H1 (cell line): ENCODE data around the gene WDR75. TPM values are rescaled to one million over a fixed set of nuclear protein-coding genes. Genes with fewer than 3 reads are reported as not detected.

Experiments
- CTCF ChIA-PET: fragments of 300-600 bp; sonication (Branson Sonifier 250); formaldehyde crosslinking; loops from one replicate; lab custom pipeline; 2021; ENCODE audit not compliant: partially characterized antibody; lab: Charles Lee
- POLR2A ChIA-PET: fragments of 300-600 bp; sonication (Branson Sonifier 250); formaldehyde crosslinking; loops from one replicate; lab custom pipeline; 2021; ENCODE audit warnings: inconsistent platforms; ENCODE audit not compliant: partially characterized antibody; lab: Charles Lee
- DNase-seq, 2 experiments: peaks; one replicate each; pipeline versions ENCODE4 v3.0.0 to v3.0.0-alpha.2; 2010 to 2022; ENCODE audit warnings: low spot score in 2 of 2, low read depth in 1 of 2, mixed read lengths in 1 of 2
- FAIRE-seq: peaks from 2 replicates; lab custom pipeline; 2011; peaks lifted over from hg19 to GRCh38; lab: Jason Lieb, UNC
- H2AFZ ChIP-seq: 2 replicates; pipeline ENCODE4 v1.8.1; 2012; ENCODE audit warnings: low read length, inconsistent platforms
- H2AK5ac ChIP-seq: 2 replicates; pipeline ENCODE4 v1.6.1; 2013; ENCODE audit warnings: low read depth, low read length
- H2BK120ac ChIP-seq: replicated peaks from 2 replicates; pipeline ENCODE3; 2013; ENCODE audit warnings: low read depth, low read length, inconsistent platforms
- H2BK12ac ChIP-seq: 2 replicates; pipeline ENCODE4 v1.6.1; 2013; ENCODE audit warnings: low read depth, low read length
- H2BK15ac ChIP-seq: 2 replicates; pipeline ENCODE4 v1.6.1; 2013; ENCODE audit warnings: low read length
- H2BK20ac ChIP-seq: 2 replicates; pipeline ENCODE4 v1.6.1; 2013; ENCODE audit warnings: low read length
- H2BK5ac ChIP-seq: 2 replicates; pipeline ENCODE4 v1.6.1; 2013; ENCODE audit warnings: low read depth, low read length
- H3K14ac ChIP-seq: 2 replicates; pipeline ENCODE4 v1.6.1; 2013; ENCODE audit warnings: inconsistent platforms; ENCODE audit not compliant: insufficient read length
- H3K18ac ChIP-seq: 2 replicates; pipeline ENCODE4 v1.6.1; 2013; ENCODE audit warnings: low read length; ENCODE audit errors: extremely low read depth
- H3K23ac ChIP-seq: 2 replicates; pipeline ENCODE4 v1.6.1; 2013; ENCODE audit warnings: inconsistent platforms; ENCODE audit not compliant: insufficient read length
- H3K23me2 ChIP-seq: 2 replicates; pipeline ENCODE4 v1.6.1; 2013; ENCODE audit warnings: low read depth, low read length
- H3K27ac ChIP-seq: 2 replicates; pipeline ENCODE4 v1.6.1; 2011; ENCODE audit warnings: low read depth, low read length, inconsistent platforms
- H3K27me3 ChIP-seq, 4 experiments: replicated peaks in 1 of 4; 1 replicate in 1 of 4; 2 replicates in 3 of 4; pipeline versions ENCODE4 v1.6.1 to v1.8.1; 2011 to 2013; ENCODE audit warnings: low read length in 3 of 4, mild to moderate bottlenecking in 3 of 4, inconsistent platforms in 2 of 4, mixed read lengths in 2 of 4, moderate library complexity in 1 of 4; ENCODE audit not compliant: control insufficient read depth in 3 of 4, insufficient read depth in 3 of 4; ENCODE audit errors: extremely low read depth in 1 of 4
- H3K36me3 ChIP-seq, 4 experiments: 2 replicates each; pipeline versions ENCODE4 v1.6.1 to v1.8.1; 2011 to 2013; ENCODE audit warnings: mild to moderate bottlenecking in 4 of 4, low read length in 3 of 4, moderate library complexity in 2 of 4, control low read depth in 1 of 4, inconsistent platforms in 1 of 4; ENCODE audit not compliant: insufficient read depth in 4 of 4, control insufficient read depth in 2 of 4
- H3K4ac ChIP-seq: replicated peaks from 2 replicates; pipeline ENCODE3; 2013; ENCODE audit warnings: low read length, low read depth, mixed read lengths, inconsistent platforms; ENCODE audit not compliant: insufficient read length
- H3K4me1 ChIP-seq, 4 experiments: replicated peaks in 1 of 4; 1 replicate in 1 of 4; 2 replicates in 3 of 4; pipeline versions ENCODE4 v1.6.1 to v1.8.1; 2011 to 2013; ENCODE audit warnings: low read length in 3 of 4, inconsistent platforms in 2 of 4, mixed read lengths in 1 of 4; ENCODE audit not compliant: insufficient read depth in 4 of 4, control insufficient read depth in 3 of 4
- H3K4me2 ChIP-seq, 2 experiments: 2 replicates each; pipeline versions ENCODE4 v1.6.1 to v1.8.1; 2011 to 2013; ENCODE audit warnings: low read depth in 2 of 2, low read length in 2 of 2, control low read depth in 1 of 2, inconsistent platforms in 1 of 2, mild to moderate bottlenecking in 1 of 2; ENCODE audit not compliant: insufficient read depth in 1 of 2
- H3K4me3 ChIP-seq, 4 experiments: fragments of 200-600, 300-600 bp in 1 of 4; sonication (generic), shearing (Covaris generic), sonication (Bioruptor Twin) in 1 of 4; 2 replicates each; pipeline versions ENCODE4 v1.5.1 to v1.8.1; 2011 to 2016; ENCODE audit warnings: low read length in 4 of 4, low read depth in 3 of 4, control low read depth in 2 of 4, inconsistent platforms in 2 of 4, mild to moderate bottlenecking in 2 of 4, mixed read lengths in 1 of 4, moderate library complexity in 1 of 4; ENCODE audit not compliant: insufficient read depth in 2 of 4; ENCODE audit errors: extremely low read depth in 1 of 4
- H3K56ac ChIP-seq: replicated peaks from 2 replicates; pipeline ENCODE3; 2013; ENCODE audit warnings: low read depth, mild to moderate bottlenecking, mixed read lengths, low read length, inconsistent platforms; ENCODE audit not compliant: insufficient read length
- H3K79me1 ChIP-seq: 2 replicates; pipeline ENCODE4 v1.6.1; 2013; ENCODE audit warnings: low read depth, low read length, control low read depth
- H3K79me2 ChIP-seq, 2 experiments: 2 replicates each; pipeline versions ENCODE4 v1.6.1 to v1.8.1; 2012 to 2013; ENCODE audit warnings: low read length in 2 of 2, mild to moderate bottlenecking in 2 of 2, inconsistent platforms in 1 of 2; ENCODE audit not compliant: insufficient read depth in 2 of 2, control insufficient read depth in 1 of 2
- H3K9ac ChIP-seq, 4 experiments: replicated peaks in 1 of 4; 1 replicate in 1 of 4; 2 replicates in 3 of 4; pipeline versions ENCODE4 v1.6.1 to v1.8.1; 2011 to 2013; ENCODE audit warnings: low read depth in 3 of 4, low read length in 3 of 4, control low read depth in 2 of 4, mild to moderate bottlenecking in 2 of 4, moderate library complexity in 2 of 4, inconsistent platforms in 1 of 4; ENCODE audit errors: extremely low read depth in 1 of 4
- H3K9me3 ChIP-seq, 2 experiments: 2 replicates each; pipeline versions ENCODE4 v1.6.1 to v1.8.1; 2012 to 2013; ENCODE audit warnings: mild to moderate bottlenecking in 2 of 2, moderate library complexity in 2 of 2, control low read depth in 1 of 2, inconsistent platforms in 1 of 2, low read depth in 1 of 2, low read length in 1 of 2, mixed read lengths in 1 of 2; ENCODE audit not compliant: insufficient read depth in 2 of 2
- H4K20me1 ChIP-seq, 2 experiments: replicated peaks in 1 of 2; 2 replicates each; pipeline versions ENCODE3 to v1.8.1; 2011 to 2013; ENCODE audit warnings: inconsistent platforms in 2 of 2, low read length in 2 of 2, mild to moderate bottlenecking in 1 of 2; ENCODE audit not compliant: insufficient read depth in 2 of 2, control insufficient read depth in 1 of 2
- H4K5ac ChIP-seq: 2 replicates; pipeline ENCODE4 v1.6.1; 2013; ENCODE audit warnings: low read length, low read depth, mixed read lengths, inconsistent platforms; ENCODE audit not compliant: insufficient read length
- H4K8ac ChIP-seq: 2 replicates; pipeline ENCODE4 v1.8.0; 2013; ENCODE audit warnings: mild to moderate bottlenecking, moderate library complexity, low read length, inconsistent platforms; ENCODE audit not compliant: insufficient read depth; ENCODE audit errors: extremely low read depth
- H4K91ac ChIP-seq: replicated peaks from 2 replicates; pipeline ENCODE3; 2013; ENCODE audit warnings: low read length, mixed read lengths, inconsistent platforms; ENCODE audit not compliant: insufficient read length
- ASH2L ChIP-seq: fragments of 200-600, 300-600 bp; sonication (generic); IDR thresholded peaks from one replicate; pipeline ENCODE4 v1.7.1; 2017; ENCODE audit warnings: low read length
- CREB1 ChIP-seq: IDR thresholded peaks from 2 replicates; pipeline ENCODE4 v1.6.1; 2012; ENCODE audit warnings: inconsistent platforms
- CTBP2 ChIP-seq: IDR thresholded peaks from 2 replicates; pipeline ENCODE4 v1.7.0; 2011; ENCODE audit warnings: borderline replicate concordance, mild to moderate bottlenecking, moderate library complexity, mixed read lengths, low read length; ENCODE audit not compliant: insufficient read depth, insufficient read length
- EZH2 ChIP-seq: fragments of 200-600 bp; sonication (generic); IDR thresholded peaks from 2 replicates; pipeline ENCODE4 v1.7.1; 2012; ENCODE audit warnings: low read depth, mild to moderate bottlenecking, moderate library complexity, low read length, inconsistent platforms; ENCODE audit not compliant: severe bottlenecking
- HDAC2 ChIP-seq, 2 experiments: fragments of 300-600 bp in 1 of 2; sonication (generic) in 1 of 2; IDR thresholded peaks; 2 replicates each; pipeline ENCODE4 v1.6.1; 2011 to 2012; ENCODE audit warnings: low read depth in 2 of 2, low read length in 2 of 2, mild to moderate bottlenecking in 2 of 2, moderate library complexity in 2 of 2, borderline replicate concordance in 1 of 2, inconsistent platforms in 1 of 2
- KDM1A ChIP-seq: fragments of 200-600, 300-600 bp; sonication (generic); IDR thresholded peaks from 2 replicates; pipeline ENCODE4 v1.7.1; 2016; ENCODE audit warnings: mild to moderate bottlenecking, low read length, borderline replicate concordance
- KDM5A ChIP-seq: fragments of 200-600 bp; IDR thresholded peaks from 2 replicates; pipeline ENCODE4 v1.7.1; 2012; ENCODE audit warnings: mild to moderate bottlenecking, low read length, inconsistent platforms, mixed read lengths
- SIRT6 ChIP-seq: IDR thresholded peaks from one replicate; pipeline ENCODE4 v1.7.1; 2012; ENCODE audit warnings: low read length, inconsistent platforms
- TEAD4 ChIP-seq: IDR thresholded peaks from 2 replicates; pipeline ENCODE4 v1.6.1; 2012; ENCODE audit warnings: low read depth, low read length, inconsistent platforms, mixed read lengths
- WGBS, 2 experiments: shearing (Covaris generic) in 1 of 2; methylation state at CpG; one replicate each; pipeline versions ENCODE4 v1.1.6 to v1.1.7; 2013 to 2015; ENCODE audit warnings: low lambda C conversion rate in 2 of 2, mixed read lengths in 2 of 2, inconsistent platforms in 1 of 2, low coverage in 1 of 2, missing lambda C conversion rate in 1 of 2; ENCODE audit not compliant: insufficient replicate concordance in 2 of 2, insufficient coverage in 1 of 2, insufficient read length in 1 of 2; ENCODE audit errors: extremely low coverage in 1 of 2, missing lambda C conversion rate in 1 of 2; 5-methylcytosine and 5-hydroxymethylcytosine counted together
- polyA plus RNA-seq, 7 experiments: library from polyadenylated mRNA; depleted of rRNA in 3 of 7; stranded (reverse) in 5 of 7; unstranded in 2 of 7; fragments of >200 nt in 5 of 7; fragments of 200-250 nt in 2 of 7; gene quantifications; 1 replicate in 5 of 7; 2 replicates in 1 of 7; 4 replicates in 1 of 7; pipeline versions ENCODE4 v1.2.1 to v1.2.3, GENCODE V29; 2011 to 2013; ENCODE audit warnings: missing spikeins in 2 of 7, mixed read lengths in 2 of 7
- total RNA-seq: library from RNA; stranded (reverse); fragmentation: NEBNext Ultra II Directional; extraction: Animal tissue kit (Norgen Biotek cat#: 25700); gene quantifications from 2 replicates; pipeline ENCODE4 v1.2.1, GENCODE V29; 2021
- TF ChIP-seq, protein P1 (sequence below): IDR thresholded peaks from 2 replicates; pipeline ENCODE4 v1.6.1; 2011; ENCODE audit warnings: low read depth, mild to moderate bottlenecking, low read length; ENCODE audit not compliant: insufficient read depth

WDR75 gene
- total and polyA plus RNA-seq, 2 of the 8 experiments (the other 6 are each of a cell fraction or from before 2014, with no cell fraction given): 26.9 to 77.1 TPM

DNA sequence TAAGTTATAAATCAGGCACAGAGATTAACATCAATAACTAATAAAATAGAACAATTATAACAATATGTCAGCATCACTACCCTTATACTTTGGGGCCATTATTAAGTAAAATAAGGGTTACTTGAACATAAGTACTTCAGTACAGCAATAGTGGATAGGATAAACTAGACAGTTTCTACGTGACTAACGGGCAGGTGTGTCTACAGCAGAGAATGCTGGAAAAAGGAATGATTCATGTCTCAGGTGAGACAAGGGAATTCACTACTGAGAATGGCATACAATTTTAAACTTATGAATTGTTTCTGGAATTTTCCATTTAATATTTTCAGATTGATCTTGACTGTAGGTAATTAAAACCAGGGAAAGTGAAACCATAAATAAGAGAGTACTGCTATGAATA is 5.5 kb downstream of the WDR75 start:
- Histone ChIP-seq H3K14ac (no peak overlapping the region), H2BK15ac (no peak overlapping the region), H4K20me1 (peaks cover 7 to 14% of the 10 kb centered on the region in 2 experiments), H3K4me2 (no peak overlapping the region), H3K23ac (no peak overlapping the region), H2BK120ac (no peak overlapping the region), H3K9me3 (no peaks in the 10 kb centered on the region), H2AK5ac (no peak overlapping the region), H2BK5ac (no peak overlapping the region), H3K79me2 (peaks cover 23 to 64% of the 10 kb centered on the region in 2 experiments), H2BK12ac (no peak overlapping the region), H2BK20ac (no peak overlapping the region), H3K56ac (no peak overlapping the region), H3K4me3 (no peak overlapping the region), H3K36me3 (peaks cover 9 to 54% (median 33%) of the 10 kb centered on the region in 4 experiments), H4K5ac (no peak overlapping the region), H3K18ac (no peak overlapping the region), H2AFZ (no peak overlapping the region), H3K27me3 (no peaks in the 10 kb centered on the region), H3K79me1 (no peaks in the 10 kb centered on the region; the same call in 1 of the 2 replicates), H4K91ac (no peak overlapping the region), H4K8ac (no peak overlapping the region), H3K9ac (no peak overlapping the region), H3K4me1 (peaks cover 0 to 6% (median 1%) of the 10 kb centered on the region in 4 experiments; a peak in 2 of 7 replicates), H3K4ac (no peak overlapping the region), H3K23me2 (no peaks in the 10 kb centered on the region; the same call in 1 of the 2 replicates), H3K27ac (no peak overlapping the region)
- ChIA-PET POLR2A (interaction anchor here (1.1 to 3.6 kb wide), 2 partner anchors 10 to 30 kb away, joined by 3 to 11 read pairs; no protein-coding TSS in a partner anchor), CTCF (interaction anchor here (1.1 to 2.2 kb wide), 2 partner anchors 13 to 15 kb away, joined by 3 to 5 read pairs; no protein-coding TSS in a partner anchor)
- DNase-seq: no peak
- 96% methylated on average over 2 of the region's 2 CpGs; no CpG with 5 or more reads in 1 of the 2 experiments for WGBS, 2 experiments
- FAIRE-seq: no peak
- TF ChIP-seq ASH2L (no peak), CREB1 (no peak), KDM1A (no peak), CTBP2 (no peak), TEAD4 (no peak), HDAC2 (IDR thresholded peaks at IDR 0.05; ENCODE audit: borderline replicate concordance in 1 of 2, low read depth in 2 of 2, low read length in 2 of 2) (no peak), EZH2 (no peak), KDM5A (no peak), SIRT6 (no peak)
- TF ChIP-seq, protein P1, sequence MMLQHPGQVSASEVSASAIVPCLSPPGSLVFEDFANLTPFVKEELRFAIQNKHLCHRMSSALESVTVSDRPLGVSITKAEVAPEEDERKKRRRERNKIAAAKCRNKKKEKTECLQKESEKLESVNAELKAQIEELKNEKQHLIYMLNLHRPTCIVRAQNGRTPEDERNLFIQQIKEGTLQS: no peak
